ENCODE data around the gene GLDN. TPM values are rescaled to one million over a fixed set of nuclear protein-coding genes. Genes with fewer than 3 reads are reported as not detected.

GLDN gene
- total RNA-seq, 1 experiment from 2014 or later, result 0.57 TPM

DNA sequence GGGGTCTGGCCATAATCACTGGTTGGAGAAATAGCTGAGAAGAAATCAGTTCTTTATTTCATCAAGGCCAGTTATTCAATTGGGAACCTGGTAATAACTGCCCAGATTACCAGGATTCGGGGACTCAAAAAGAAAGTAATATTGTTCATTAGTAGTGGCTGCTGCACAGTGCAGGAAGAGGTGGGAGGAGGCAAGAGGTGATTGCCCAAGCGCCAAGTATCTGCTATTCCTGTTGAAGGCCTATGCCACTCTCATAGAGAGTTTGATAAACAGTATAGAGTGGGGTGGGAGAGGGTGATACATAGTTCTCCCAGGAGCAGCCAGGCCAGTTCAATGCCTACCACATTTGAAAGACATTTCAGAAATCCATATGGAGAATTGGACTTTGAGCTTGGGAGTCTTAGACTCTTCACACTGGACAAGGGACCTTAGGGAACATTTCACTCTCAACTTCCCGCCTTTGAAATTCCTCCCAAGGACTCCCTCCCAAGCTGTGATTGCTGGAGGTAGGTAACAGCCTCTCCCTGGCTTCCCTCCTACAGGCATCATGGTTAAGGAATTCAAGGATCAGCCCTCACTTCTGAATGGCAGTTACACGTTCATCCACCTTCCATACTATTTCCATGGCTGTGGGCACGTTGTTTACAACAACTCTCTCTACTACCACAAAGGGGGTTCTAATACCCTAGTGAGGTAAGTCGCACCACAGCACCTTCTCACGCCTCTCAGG, 59.8 kb downstream of the GLDN start:
- in situ Hi-C loops (cut with HindIII; ENCODE audit: low pct_unique_long_range_greater_than_20kb, low sequenced_read_pairs), result no loop called here
- no peak overlapping the region for H3K27ac ChIP-seq (ENCODE audit: low read length)
- BruUV-seq (replicated peaks), result no TSS peak
- TF ChIP-seq SIN3A (IDR thresholded peaks at IDR 0.05; ENCODE audit: borderline replicate concordance, insufficient read depth, low read depth, low read length) (no peak), CTCF (IDR thresholded peaks at IDR 0.05) (no peak), REST (IDR thresholded peaks at IDR 0.05; ENCODE audit: insufficient read depth in 1 of 2, low read depth in 2 of 2, low read length in 1 of 2) (no peak), TCF7L2 (IDR thresholded peaks at IDR 0.05; ENCODE audit: low read depth, low read length) (no peak), POLR2AphosphoS5 (IDR thresholded peaks at IDR 0.05; ENCODE audit: low read depth, low read length) (no peak)
- H3K4me1 ChIP-seq (ENCODE audit: control insufficient read depth, insufficient read depth, low read length), result no peaks in the 10 kb centered on the region
- ATAC-seq, result no peak
- no peaks in the 10 kb centered on the region for H3K36me3 ChIP-seq (ENCODE audit: control insufficient read depth, insufficient read depth, low read length)
- H3K4me3 ChIP-seq (ENCODE audit: low read depth in 2 of 2, low read length in 2 of 2), result no peak overlapping the region
- POLR2A ChIA-PET, result no interaction called here
- no peaks in the 10 kb centered on the region for H3K9me3 ChIP-seq (ENCODE audit: control insufficient read depth, insufficient read depth, low read depth, low read length)
- H3K27me3 ChIP-seq (ENCODE audit: control insufficient read depth, insufficient read depth, low read length), result peaks cover 9% of the 10 kb centered on the region
- DNase-seq (ENCODE audit: low read depth, low spot score), result no peak
- intact Hi-C loops (cut with micrococcal nuclease; ENCODE audit: unreplicated experiment), result loop anchor here (5.0 kb wide), 1 partner anchor 119 kb away; no protein-coding TSS in a partner anchor
- CTCF ChIA-PET, result interaction anchor here (0.6 to 1.0 kb wide), 2 partner anchors 238 to 331 kb away, joined by 4 to 5 read pairs; no protein-coding TSS in a partner anchor

- intact Hi-C loops (cut with micrococcal nuclease; ENCODE audit: unreplicated experiment) (loop anchor here (2.0 to 5.0 kb wide), 2 partner anchors 120 to 239 kb away; no protein-coding TSS in a partner anchor), in situ Hi-C loops (cut with HindIII; ENCODE audit: low pct_unique_long_range_greater_than_20kb, low sequenced_read_pairs) (no loop called here)
- CTCF ChIA-PET, result interaction anchor here (1.0 kb wide), 1 partner anchor 239 kb away, joined by 5 read pairs; no protein-coding TSS in a partner anchor
- no TSS peak for BruUV-seq (replicated peaks)
- ATAC-seq (0 out of 2 replicates have a peak, but pooled peaks have one; percentile 50), DNase-seq (ENCODE audit: low read depth, low spot score) (no peak)
- Histone ChIP-seq H3K27me3 (ENCODE audit: control insufficient read depth, insufficient read depth, low read length) (peaks cover 9% of the 10 kb centered on the region), H3K36me3 (ENCODE audit: control insufficient read depth, insufficient read depth, low read length) (no peaks in the 10 kb centered on the region), H3K4me1 (ENCODE audit: control insufficient read depth, insufficient read depth, low read length) (no peaks in the 10 kb centered on the region), H3K9me3 (ENCODE audit: control insufficient read depth, insufficient read depth, low read depth, low read length) (no peaks in the 10 kb centered on the region), H3K4me3 (ENCODE audit: low read depth in 2 of 2, low read length in 2 of 2) (no peak overlapping the region), H3K27ac (ENCODE audit: low read length) (no peak overlapping the region)
- TF ChIP-seq SIN3A (IDR thresholded peaks at IDR 0.05; ENCODE audit: borderline replicate concordance, insufficient read depth, low read depth, low read length), result no peak
- peak; percentile 79 for TF ChIP-seq CTCF (IDR thresholded peaks at IDR 0.05)
- POLR2A ChIA-PET, result no interaction called here
Measured at GRCh38 chr15:51401872-51402517, 60.5 kb downstream of the GLDN start.
